D721Med (cell line): ENCODE results near the gene DYRK1A.
A peak's percentile ranks its signal among the peaks of the same experiment; 100 is the strongest.

Experiments
- DNase-seq: peaks from one replicate; pipeline ENCODE4 v3.0.0; 2011; ENCODE audit warnings: low spot score; ENCODE audit not compliant: insufficient read length
- FAIRE-seq: peaks from 2 replicates; lab custom pipeline; 2011; peaks lifted over from hg19 to GRCh38; lab: Jason Lieb, UNC
- CTCF ChIP-seq: IDR thresholded peaks from 2 replicates; pipeline ENCODE4 v1.5.1; 2012; ENCODE audit warnings: mild to moderate bottlenecking, control low read depth; ENCODE audit not compliant: insufficient read depth; ENCODE audit errors: missing control alignments

The DYRK1A gene

GRCh38 chr21:37435120-37435519, 68.5 kb downstream of the DYRK1A start:
- FAIRE-seq (peak; percentile 99), DNase-seq (peak; percentile 21)
- TF ChIP-seq CTCF, result no peak

DNA sequence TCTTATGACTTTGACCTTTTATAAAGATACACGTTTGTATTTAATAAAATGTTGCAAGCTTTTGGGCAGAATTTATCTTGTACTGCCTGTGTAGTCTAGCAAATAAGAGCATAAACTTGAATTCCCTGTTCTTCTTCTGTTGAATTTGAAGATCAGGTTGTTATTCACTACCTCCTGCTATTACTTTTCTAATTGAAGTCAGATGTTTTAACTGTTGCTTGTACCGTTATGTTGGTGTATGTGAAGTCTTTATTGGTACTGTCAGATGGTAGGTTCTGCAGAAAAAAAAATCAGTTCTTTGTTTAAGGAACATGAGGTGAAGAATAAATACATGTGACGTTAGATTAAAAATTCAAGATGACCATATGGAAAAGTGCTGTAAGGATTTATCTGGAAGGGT, 69.1 kb downstream of the DYRK1A start:
- TF ChIP-seq CTCF, result no peak
- DNase-seq, result no peak
- FAIRE-seq, result no peak

- DNase-seq (no peak), FAIRE-seq (peak; percentile 84)
- no peak for TF ChIP-seq CTCF
Measured at GRCh38 chr21:37436174-37436573, 69.6 kb downstream of the DYRK1A start.

DNA sequence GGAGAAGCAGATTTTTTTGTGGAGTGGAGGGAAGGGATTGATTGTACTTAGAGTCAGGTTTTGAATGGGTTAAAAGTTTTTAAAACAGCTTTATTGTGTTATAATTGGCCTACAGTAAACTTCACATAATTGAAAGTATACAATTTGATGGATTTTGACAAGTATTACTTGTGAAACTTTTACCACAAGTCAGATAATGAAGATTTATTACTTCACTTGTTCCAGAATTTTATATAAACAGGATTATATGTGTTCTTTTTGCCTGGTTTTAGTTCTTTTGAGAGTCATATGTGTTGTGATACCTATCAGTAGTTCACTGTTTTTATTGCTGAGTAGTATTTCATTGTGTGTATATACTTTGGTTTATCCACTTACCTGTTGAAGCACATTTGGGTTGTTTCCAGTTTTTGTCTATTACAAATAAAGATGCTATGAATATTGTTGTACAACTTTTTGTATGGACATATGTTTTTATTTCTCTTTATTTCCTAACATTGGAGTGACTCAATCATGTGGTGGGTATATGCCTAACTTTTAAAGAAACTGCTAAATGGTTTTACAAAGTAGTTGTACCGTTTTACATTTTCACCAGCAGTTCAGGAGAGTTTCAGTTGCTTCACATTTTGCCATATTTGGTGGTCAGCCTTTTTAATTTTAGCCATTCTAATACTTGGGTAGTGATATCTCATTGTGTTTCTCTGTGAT, 71.0 kb downstream of the DYRK1A start:
- TF ChIP-seq CTCF, result no peak
- no peak for DNase-seq
- FAIRE-seq, result peak; percentile 41

DNA sequence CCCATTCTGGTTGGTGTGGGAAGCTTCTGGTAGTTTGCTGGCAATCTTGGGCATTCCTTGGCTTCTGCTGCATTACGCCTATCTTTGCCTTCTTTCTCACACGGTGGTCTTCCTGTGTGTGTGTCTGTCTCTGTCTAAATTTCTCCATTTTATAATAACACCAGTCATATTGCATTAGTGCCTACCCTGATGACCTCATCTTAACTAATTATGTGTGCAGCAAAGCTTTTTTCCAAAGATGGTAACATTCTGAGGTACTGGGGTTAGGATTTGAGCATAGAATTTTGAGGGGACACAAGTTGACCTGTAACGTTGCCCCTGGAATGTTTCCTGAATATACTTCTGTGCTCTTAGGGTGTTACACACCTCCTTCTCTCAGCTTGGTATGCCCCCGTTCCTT, 77.1 kb downstream of the DYRK1A start:
- no peak for TF ChIP-seq CTCF
- DNase-seq, result no peak
- no peak for FAIRE-seq

DNA sequence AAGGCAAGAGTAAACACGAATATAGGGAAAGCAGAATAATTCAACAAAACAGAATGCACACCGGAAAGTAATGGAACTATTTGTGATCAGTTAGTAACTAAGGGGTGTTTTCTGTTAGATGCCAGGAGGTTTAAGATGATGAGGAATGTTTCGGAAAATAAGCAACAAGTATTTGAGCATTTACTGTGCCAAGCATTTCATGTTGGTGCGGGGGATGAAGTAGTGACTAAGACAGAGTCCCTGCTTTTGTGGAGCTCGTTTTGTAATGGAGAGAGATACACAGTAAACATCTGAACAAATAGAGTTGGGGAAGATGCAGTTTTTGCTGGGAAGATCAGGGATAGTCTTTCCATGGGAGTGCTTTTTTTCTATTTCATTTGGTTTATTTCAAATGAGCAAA, 78.7 kb downstream of the DYRK1A start:
- no peak for TF ChIP-seq CTCF
- no peak for FAIRE-seq
- DNase-seq, result no peak

- FAIRE-seq, result no peak
- DNase-seq, result no peak
- TF ChIP-seq CTCF, result no peak
Measured at GRCh38 chr21:37446552-37446951, 80.0 kb downstream of the DYRK1A start.
